Brain microvascular endothelial cell (primary cell): ENCODE measurements around the gene SRI.
A peak's percentile ranks its signal among the peaks of the same experiment; 100 is the strongest.
"Not testable (repeated sequence)": the region's sequence is repeated elsewhere in the genome, so short reads cannot be mapped to it uniquely, and the experiment has no call there.

Experiments used
- DNase-seq: peaks from one replicate; pipeline ENCODE4 v3.0.0-alpha.2; 2020
- H3K27ac ChIP-seq: fragments of 250-450 bp; sonication (Bioruptor Pico); 2 replicates; pipeline ENCODE4 v1.5.1; 2020; ENCODE audit warnings: mild to moderate bottlenecking, moderate library complexity
- H3K27me3 ChIP-seq: fragments of 250-450 bp; sonication (Bioruptor Pico); replicated peaks from 2 replicates; pipeline ENCODE4 v1.5.1; 2020; ENCODE audit warnings: mild to moderate bottlenecking
- H3K36me3 ChIP-seq: fragments of 250-450 bp; sonication (Bioruptor Pico); replicated peaks from 2 replicates; pipeline ENCODE4 v1.5.1; 2020; ENCODE audit warnings: mild to moderate bottlenecking
- H3K4me3 ChIP-seq: 2 replicates; pipeline ENCODE4 v1.5.1; 2011; ENCODE audit warnings: low read depth, mild to moderate bottlenecking, control low read depth, low read length, moderate library complexity
- CTCF ChIP-seq: IDR thresholded peaks from 2 replicates; pipeline ENCODE4 v1.5.1; 2011; ENCODE audit warnings: low read depth, mild to moderate bottlenecking, moderate library complexity, low read length, control low read depth, inconsistent platforms; ENCODE audit errors: missing control alignments
- in situ Hi-C: cut with HindIII; loops from 2 replicates; pipeline ENCODE4 v1.10.0; 2017; ENCODE audit warnings: low sequenced_read_pairs, low pct_ligation_motif_present

SRI gene

DNA sequence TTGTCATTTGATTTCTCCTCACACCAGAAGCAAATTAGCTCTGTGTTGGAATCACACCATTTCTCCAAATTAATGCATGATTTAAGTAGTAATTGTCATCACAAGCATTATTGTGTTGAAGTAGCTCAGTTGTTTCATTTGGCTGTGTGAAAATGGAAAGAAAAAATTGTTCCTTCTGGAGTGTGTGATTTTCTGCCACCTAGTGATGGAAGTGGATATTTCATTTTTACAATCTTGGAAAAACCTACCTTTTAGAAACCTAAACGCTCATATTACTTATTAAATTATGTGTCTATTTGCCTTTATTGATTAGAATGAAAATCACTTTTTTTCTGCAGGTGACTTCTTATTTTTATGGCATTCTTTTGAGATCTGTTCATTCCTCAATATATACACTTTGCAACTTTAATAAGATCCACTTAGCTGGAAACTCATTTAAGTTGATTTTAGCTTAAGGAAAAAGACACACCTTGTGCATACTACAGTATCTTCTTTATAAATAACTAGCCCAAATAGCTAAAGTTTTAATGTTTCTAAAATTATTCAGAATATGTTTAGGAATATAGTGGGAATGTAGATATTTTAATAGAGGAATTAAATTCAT, 50.0 kb downstream of the SRI start:
- H3K4me3 ChIP-seq, result no peak overlapping the region
- DNase-seq, result no peak
- peak; percentile 36 for TF ChIP-seq CTCF
- H3K27me3 ChIP-seq, result no peaks in the 10 kb centered on the region
- H3K36me3 ChIP-seq, result no peaks in the 10 kb centered on the region
- in situ Hi-C loops, result no loop called here
- H3K27ac ChIP-seq, result no peak overlapping the region

- no peak overlapping the region for H3K27ac ChIP-seq
- no peaks in the 10 kb centered on the region for H3K27me3 ChIP-seq
- DNase-seq, result no peak
- no peaks in the 10 kb centered on the region for H3K36me3 ChIP-seq
- H3K4me3 ChIP-seq, result no peak overlapping the region
- no peak for TF ChIP-seq CTCF
- in situ Hi-C loops, result no loop called here
These were observed 52.1 kb downstream of the SRI start for GRCh38 chr7:88167721-88168120.

DNA sequence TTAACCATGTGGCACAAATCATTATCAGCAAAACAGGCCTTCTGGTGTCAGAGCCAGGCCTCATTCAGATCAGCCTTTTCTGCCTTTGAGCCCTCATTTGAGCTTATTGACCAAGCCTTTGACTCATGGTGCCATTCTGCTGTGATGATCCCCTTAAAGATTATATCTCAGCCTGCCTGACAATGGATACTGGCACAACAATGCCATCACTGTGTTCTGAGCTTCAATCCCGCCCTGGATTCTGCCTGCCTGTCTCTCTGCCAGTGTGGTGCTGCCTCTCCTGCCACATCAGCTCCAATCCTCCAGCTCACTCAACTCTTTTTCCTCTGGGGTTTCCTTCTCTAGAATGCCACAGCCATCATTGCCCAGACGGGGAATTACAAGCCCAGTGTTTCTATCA, 52.6 kb downstream of the SRI start:
- no peak for TF ChIP-seq CTCF
- no peaks in the 10 kb centered on the region for H3K27me3 ChIP-seq
- DNase-seq, result no peak
- in situ Hi-C loops, result no loop called here
- H3K27ac ChIP-seq, result no peak overlapping the region
- H3K36me3 ChIP-seq, result no peaks in the 10 kb centered on the region
- no peak overlapping the region for H3K4me3 ChIP-seq

DNA sequence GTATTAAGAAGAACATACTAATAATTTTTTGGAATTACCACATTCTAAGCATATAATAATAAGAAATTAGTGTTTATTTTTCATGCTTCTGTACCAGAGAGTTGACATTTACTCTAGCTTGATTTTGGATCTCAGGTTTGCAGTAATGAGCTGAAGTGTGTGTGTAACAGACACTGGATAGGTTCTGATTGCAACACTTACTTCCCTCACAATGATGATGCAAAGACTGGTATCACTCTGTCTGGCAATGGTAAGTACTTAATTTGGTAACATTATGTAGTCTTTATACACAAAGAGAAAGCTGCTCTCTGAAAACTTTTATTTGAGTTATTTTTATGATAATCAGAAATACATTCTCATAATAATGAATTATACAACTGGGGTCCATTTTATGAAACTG, 54.1 kb downstream of the SRI start:
- no peak for TF ChIP-seq CTCF

GRCh38 chr7:88159741-88160140, 60.1 kb downstream of the SRI start:
- in situ Hi-C loops, H3K36me3 ChIP-seq, H3K4me3 ChIP-seq, H3K27me3 ChIP-seq, DNase-seq, H3K27ac ChIP-seq: not testable (repeated sequence)

More for the DNA sequence above, 54.1 kb downstream of the SRI start:
- Histone ChIP-seq H3K27me3 (no peaks in the 10 kb centered on the region), H3K4me3 (no peak overlapping the region), H3K27ac (no peak overlapping the region), H3K36me3 (no peaks in the 10 kb centered on the region)
- DNase-seq, result no peak
- in situ Hi-C loops, result no loop called here

DNA sequence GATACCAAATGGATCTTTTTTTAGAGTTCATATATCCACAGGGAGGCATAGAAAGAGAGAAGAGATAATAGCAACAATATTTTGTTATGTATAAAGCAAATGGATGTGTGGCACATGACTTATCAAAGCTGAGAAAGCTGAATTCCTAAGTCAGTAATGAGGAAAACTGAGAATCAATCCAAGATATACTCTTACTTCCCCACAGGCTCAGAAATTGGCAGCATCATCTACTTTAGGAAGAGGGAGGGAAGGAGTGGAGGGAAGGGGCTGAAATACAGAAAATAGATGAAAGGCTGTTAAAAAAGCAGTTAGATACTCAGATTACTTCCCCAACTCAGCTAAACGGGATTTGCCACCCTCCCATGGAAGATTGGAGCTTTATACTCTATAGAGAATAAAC, 63.5 kb downstream of the SRI start:
- no peak for TF ChIP-seq CTCF
- in situ Hi-C loops, result no loop called here
- DNase-seq, result no peak
- no peak overlapping the region for H3K27ac ChIP-seq
- no peak overlapping the region for H3K4me3 ChIP-seq
- no peaks in the 10 kb centered on the region for H3K36me3 ChIP-seq
- no peaks in the 10 kb centered on the region for H3K27me3 ChIP-seq
